Natural killer cell (primary cell): ENCODE measurements around the gene IRS1. TPM values are rescaled to one million over a fixed set of nuclear protein-coding genes. Genes with fewer than 3 reads are reported as not detected.

Experiments used
- ATAC-seq, 3 donors: fragments of 150-1000 bp in 2 of 3; fragments of 200-7000 bp in 1 of 3; cut with Tn5 transposase; 1 replicate in 1 of 3; 2 replicates in 2 of 3; pipeline ENCODE4 v1.10.0; 2021; ENCODE audit warnings: mild to moderate bottlenecking in 2 of 3, moderate library complexity in 2 of 3
- DNase-seq, 2 donors: peaks; one replicate each; pipeline versions ENCODE4 v3.0.0 to v3.0.0-alpha.2; 2013 to 2021; ENCODE audit warnings: mixed read lengths in 1 of 2
- H3K27ac ChIP-seq: one replicate; pipeline ENCODE4 v1.5.1; 2013; ENCODE audit warnings: mild to moderate bottlenecking, low read length
- H3K27me3 ChIP-seq: one replicate; pipeline ENCODE4 v1.6.1; 2013; ENCODE audit warnings: low read length; ENCODE audit not compliant: control insufficient read depth, insufficient read depth
- H3K36me3 ChIP-seq: one replicate; pipeline ENCODE4 v1.6.1; 2013; ENCODE audit warnings: low read length; ENCODE audit not compliant: control insufficient read depth, insufficient read depth
- H3K4me1 ChIP-seq: one replicate; pipeline ENCODE4 v1.6.1; 2013; ENCODE audit warnings: low read length; ENCODE audit not compliant: control insufficient read depth, insufficient read depth
- H3K4me3 ChIP-seq: one replicate; pipeline ENCODE4 v1.5.1; 2013; ENCODE audit warnings: low read length
- H3K9me3 ChIP-seq: one replicate; pipeline ENCODE4 v1.6.1; 2013; ENCODE audit warnings: low read length; ENCODE audit not compliant: control insufficient read depth, insufficient read depth
- H3K27ac Mint-ChIP-seq, 2 donors: one replicate each; pipeline ENCODE4 v1.8.0; 2022; ENCODE audit warnings: mild to moderate bottlenecking in 2 of 2, mixed read lengths in 2 of 2, moderate library complexity in 1 of 2
- H3K27me3 Mint-ChIP-seq, 2 donors: one replicate each; pipeline ENCODE4 v1.8.0; 2022; ENCODE audit warnings: low read depth in 2 of 2, mixed read lengths in 2 of 2
- H3K36me3 Mint-ChIP-seq: one replicate; pipeline ENCODE4 v1.8.0; 2022; ENCODE audit warnings: mixed read lengths
- H3K4me1 Mint-ChIP-seq, 2 donors: one replicate each; pipeline ENCODE4 v1.8.0; 2022; ENCODE audit warnings: mixed read lengths in 2 of 2
- H3K4me3 Mint-ChIP-seq: one replicate; pipeline ENCODE4 v1.8.0; 2022; ENCODE audit warnings: mild to moderate bottlenecking, moderate library complexity, mixed read lengths
- H3K9me3 Mint-ChIP-seq, 2 donors: one replicate each; pipeline ENCODE4 v1.8.0; 2022; ENCODE audit warnings: mixed read lengths in 2 of 2
- WGBS: methylation state at CpG from one replicate; pipeline ENCODE4 v1.1.7; 2013; ENCODE audit warnings: missing lambda C conversion rate; ENCODE audit not compliant: insufficient coverage; 5-methylcytosine and 5-hydroxymethylcytosine counted together
- intact Hi-C: fragments of 100-400 bp; cut with micrococcal nuclease; formaldehyde crosslinking; loops from one replicate; pipeline ENCODE4 v1.14.2; 2022
- total RNA-seq, 4 donors: library from RNA; stranded (reverse); fragments of 120-200 nt in 1 of 4; gene quantifications; one replicate each; pipeline versions ENCODE4 v1.2.3 to v1.2.4, GENCODE V29; 2013 to 2022
- TF ChIP-seq, protein P1 (sequence below): fragments of 200-600 bp; IDR thresholded peaks from one replicate; pipeline ENCODE4 v1.8.0; 2022; ENCODE audit warnings: antibody characterized with exemption

The IRS1 gene
- total RNA-seq, 3 donors from 2014 or later (not counting 1 experiment from before 2014, with no cell fraction given) = 0.09 to 0.55 (median 0.36) TPM

DNA sequence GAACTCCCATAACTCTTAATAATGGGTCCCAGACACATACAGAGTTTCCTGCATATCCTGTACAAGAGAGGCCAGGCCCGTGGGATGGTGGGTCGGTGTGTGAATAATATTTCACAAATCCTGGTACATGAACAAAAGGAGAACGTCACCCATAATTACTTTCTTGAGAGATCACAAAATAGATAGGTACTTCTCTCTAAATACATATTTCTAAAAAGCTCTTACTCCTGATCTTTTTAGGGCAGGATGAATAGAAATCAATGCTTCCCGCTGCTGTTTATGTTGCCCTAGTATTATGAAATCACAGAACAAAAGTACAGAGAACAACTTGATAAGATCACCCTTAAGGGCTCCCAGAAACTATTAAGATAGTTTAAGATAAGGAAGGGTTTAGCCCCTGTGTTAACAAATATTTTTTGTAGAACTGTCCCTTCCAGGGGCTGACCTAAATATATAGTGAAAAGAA, 5.4 kb downstream of the IRS1 start:
- ATAC-seq = no peak
- no peak for DNase-seq
- Mint-ChIP-seq H3K36me3 (no peaks in the 10 kb centered on the region), H3K4me3 (peak overlapping the region; percentile 7), H3K4me1 (peaks cover 9 to 14% of the 10 kb centered on the region in 2 donors), H3K27me3 (peaks cover 21 to 36% of the 10 kb centered on the region in 2 donors), H3K27ac (no peak overlapping the region), H3K9me3 (no peaks in the 10 kb centered on the region)
- Histone ChIP-seq H3K27ac (no peak overlapping the region), H3K27me3 (peaks cover 11% of the 10 kb centered on the region), H3K4me1 (peaks cover 30% of the 10 kb centered on the region), H3K9me3 (no peaks in the 10 kb centered on the region), H3K36me3 (no peaks in the 10 kb centered on the region), H3K4me3 (no peak overlapping the region)
- 100% methylated on average over 2 of the region's 4 CpGs for WGBS
- TF ChIP-seq, protein P1, sequence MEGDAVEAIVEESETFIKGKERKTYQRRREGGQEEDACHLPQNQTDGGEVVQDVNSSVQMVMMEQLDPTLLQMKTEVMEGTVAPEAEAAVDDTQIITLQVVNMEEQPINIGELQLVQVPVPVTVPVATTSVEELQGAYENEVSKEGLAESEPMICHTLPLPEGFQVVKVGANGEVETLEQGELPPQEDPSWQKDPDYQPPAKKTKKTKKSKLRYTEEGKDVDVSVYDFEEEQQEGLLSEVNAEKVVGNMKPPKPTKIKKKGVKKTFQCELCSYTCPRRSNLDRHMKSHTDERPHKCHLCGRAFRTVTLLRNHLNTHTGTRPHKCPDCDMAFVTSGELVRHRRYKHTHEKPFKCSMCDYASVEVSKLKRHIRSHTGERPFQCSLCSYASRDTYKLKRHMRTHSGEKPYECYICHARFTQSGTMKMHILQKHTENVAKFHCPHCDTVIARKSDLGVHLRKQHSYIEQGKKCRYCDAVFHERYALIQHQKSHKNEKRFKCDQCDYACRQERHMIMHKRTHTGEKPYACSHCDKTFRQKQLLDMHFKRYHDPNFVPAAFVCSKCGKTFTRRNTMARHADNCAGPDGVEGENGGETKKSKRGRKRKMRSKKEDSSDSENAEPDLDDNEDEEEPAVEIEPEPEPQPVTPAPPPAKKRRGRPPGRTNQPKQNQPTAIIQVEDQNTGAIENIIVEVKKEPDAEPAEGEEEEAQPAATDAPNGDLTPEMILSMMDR = no peak
- intact Hi-C loops = no loop called here

DNA sequence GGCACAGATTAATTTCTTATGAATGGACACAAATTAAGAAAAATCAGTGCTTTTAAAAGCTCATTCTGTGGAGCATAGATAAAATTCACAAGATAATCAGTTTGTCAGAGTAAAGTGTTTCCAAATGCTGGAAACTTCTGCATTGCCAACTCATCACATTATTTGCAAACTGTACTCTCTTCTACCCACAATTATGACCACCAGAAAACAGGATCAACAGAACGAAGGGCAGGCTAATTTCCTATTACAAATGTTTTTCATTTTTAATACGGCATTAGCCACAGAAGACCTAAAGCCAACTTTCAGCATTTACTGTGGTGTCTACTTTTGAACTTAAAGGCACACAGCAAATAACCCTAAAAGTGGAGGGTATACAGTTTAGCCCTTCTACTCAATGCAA, 6.0 kb downstream of the IRS1 start:
- 73% methylated on average over 2 of the region's 2 CpGs for WGBS
- Histone ChIP-seq H3K4me1 (peaks cover 24% of the 10 kb centered on the region), H3K9me3 (no peaks in the 10 kb centered on the region), H3K36me3 (no peaks in the 10 kb centered on the region), H3K27ac (no peak overlapping the region), H3K27me3 (peaks cover 7% of the 10 kb centered on the region), H3K4me3 (no peak overlapping the region)
- no peak overlapping the region for H3K27ac Mint-ChIP-seq
- H3K9me3 Mint-ChIP-seq = no peaks in the 10 kb centered on the region
- no peaks in the 10 kb centered on the region for H3K36me3 Mint-ChIP-seq
- no peak for DNase-seq
- no peak overlapping the region for H3K4me3 Mint-ChIP-seq
- peaks cover 9 to 14% of the 10 kb centered on the region in 2 donors for H3K4me1 Mint-ChIP-seq
- ATAC-seq = no peak
- intact Hi-C loops = no loop called here
- TF ChIP-seq, protein P1 = no peak
- H3K27me3 Mint-ChIP-seq = peaks cover 21 to 37% of the 10 kb centered on the region in 2 donors

DNA sequence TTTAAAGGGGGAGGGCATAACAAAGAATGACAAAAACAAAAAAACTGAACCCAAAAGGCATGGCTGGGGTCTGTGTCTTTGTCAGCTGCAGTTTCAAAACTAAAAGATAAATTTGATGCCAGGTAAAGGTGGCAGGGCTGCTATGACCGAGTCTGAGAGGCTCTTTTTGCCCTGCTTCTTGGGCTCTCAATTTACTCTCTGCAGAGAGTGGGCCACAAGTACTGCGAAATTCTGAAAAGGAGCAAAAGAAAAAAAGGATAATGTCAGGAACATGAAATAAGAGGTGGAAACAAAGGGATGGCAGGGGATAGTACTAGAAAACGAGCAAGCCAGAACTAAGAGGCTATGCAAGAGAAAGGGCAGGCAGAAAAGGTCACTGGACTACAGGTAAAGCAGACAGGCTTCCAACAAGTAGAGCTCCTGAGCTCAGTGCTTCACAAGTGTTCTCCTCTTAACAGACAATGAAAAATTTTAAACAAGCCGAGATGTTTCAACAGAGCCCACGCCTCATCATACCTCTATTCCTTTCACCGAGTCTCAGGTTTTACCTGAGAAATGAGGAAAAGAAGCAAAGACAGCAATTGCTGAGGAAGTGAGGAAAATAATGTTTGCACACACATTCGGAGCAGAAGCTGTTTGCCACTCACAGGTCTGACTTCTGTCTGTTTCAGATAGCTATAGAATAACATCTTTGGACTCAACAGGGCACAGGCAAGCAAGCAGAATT, 7.3 kb downstream of the IRS1 start:
- no peaks in the 10 kb centered on the region for H3K9me3 ChIP-seq
- intact Hi-C loops = no loop called here
- H3K27ac ChIP-seq = peak overlapping the region; percentile 79
- no peaks in the 10 kb centered on the region for H3K36me3 ChIP-seq
- peak overlapping the region in 1 of 2 donors; percentile 89 for H3K27ac Mint-ChIP-seq
- H3K4me3 Mint-ChIP-seq = peak overlapping the region; percentile 57
- ATAC-seq = no peak
- WGBS = 80% methylated on average over 5 of the region's 7 CpGs
- peak overlapping the region; percentile 71 for H3K4me3 ChIP-seq
- H3K9me3 Mint-ChIP-seq = no peaks in the 10 kb centered on the region
- peaks cover 14 to 42% of the 10 kb centered on the region in 2 donors for H3K27me3 Mint-ChIP-seq
- TF ChIP-seq, protein P1 = no peak
- no peaks in the 10 kb centered on the region for H3K36me3 Mint-ChIP-seq
- H3K4me1 Mint-ChIP-seq = peaks cover 9 to 14% of the 10 kb centered on the region in 2 donors
- H3K4me1 ChIP-seq = peaks cover 16% of the 10 kb centered on the region
- no peaks in the 10 kb centered on the region for H3K27me3 ChIP-seq
- DNase-seq = peak in 1 of 2 donors; percentile 23
